ENCODE results near the gene ALK.
A peak's percentile ranks its signal among the peaks of the same experiment; 100 is the strongest.

The ALK gene

GRCh38 chr2:29174937-29175336 is 746.4 kb downstream of the ALK start:
- no peak for DNase-seq

- DNase-seq: no peak
Observed at GRCh38 chr2:29166242-29167039, 754.9 kb downstream of the ALK start.

GRCh38 chr2:29165362-29166241 is 755.8 kb downstream of the ALK start:
- peak; percentile 1 for DNase-seq

GRCh38 chr2:29164091-29164846 is 757.1 kb downstream of the ALK start:
- DNase-seq: no peak

GRCh38 chr2:29162204-29162928 is 759.0 kb downstream of the ALK start:
- DNase-seq: no peak

- no peak for DNase-seq
Observed at GRCh38 chr2:29160184-29160583, 761.2 kb downstream of the ALK start.

- peak; percentile 18 for DNase-seq
Observed at GRCh38 chr2:29159125-29159524, 762.3 kb downstream of the ALK start.

GRCh38 chr2:29157131-29157530 is 764.3 kb downstream of the ALK start:
- DNase-seq: no peak

- DNase-seq: no peak
Observed at GRCh38 chr2:29155578-29155977, 765.8 kb downstream of the ALK start.

GRCh38 chr2:29154610-29155009 is 766.8 kb downstream of the ALK start:
- no peak for DNase-seq

- no peak for DNase-seq
Observed at GRCh38 chr2:29147963-29148362, 773.4 kb downstream of the ALK start.

GRCh38 chr2:29146197-29146596 is 775.2 kb downstream of the ALK start:
- DNase-seq: no peak

GRCh38 chr2:29143657-29144056 is 777.7 kb downstream of the ALK start:
- DNase-seq: no peak
